ENCODE measurements around the gene WWOX.

The WWOX gene

DNA sequence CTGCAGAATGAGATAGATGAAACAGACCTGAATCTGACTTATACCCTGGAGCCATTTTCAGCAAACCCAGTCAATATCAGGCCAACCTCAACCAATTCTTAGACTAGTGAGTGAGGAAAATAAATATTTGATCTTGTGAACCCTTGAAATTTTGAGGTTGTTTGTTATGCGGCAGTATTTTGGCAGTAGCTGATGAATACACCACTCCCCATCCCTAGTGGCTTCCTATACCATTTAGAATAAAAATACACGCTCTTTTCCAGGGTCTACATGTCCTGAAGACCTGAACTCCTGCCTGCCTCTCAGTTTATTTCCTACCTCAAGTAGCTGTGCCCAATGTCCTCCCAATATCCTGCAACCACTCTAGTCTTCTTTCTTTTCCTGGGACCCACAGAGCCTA is 647.3 kb downstream of the WWOX start:
- no peak for DNase-seq (ENCODE audit: low read depth)
- no peak overlapping the region for H3K4me3 ChIP-seq (ENCODE audit: low read depth, low read length)
- TF ChIP-seq, protein P1, sequence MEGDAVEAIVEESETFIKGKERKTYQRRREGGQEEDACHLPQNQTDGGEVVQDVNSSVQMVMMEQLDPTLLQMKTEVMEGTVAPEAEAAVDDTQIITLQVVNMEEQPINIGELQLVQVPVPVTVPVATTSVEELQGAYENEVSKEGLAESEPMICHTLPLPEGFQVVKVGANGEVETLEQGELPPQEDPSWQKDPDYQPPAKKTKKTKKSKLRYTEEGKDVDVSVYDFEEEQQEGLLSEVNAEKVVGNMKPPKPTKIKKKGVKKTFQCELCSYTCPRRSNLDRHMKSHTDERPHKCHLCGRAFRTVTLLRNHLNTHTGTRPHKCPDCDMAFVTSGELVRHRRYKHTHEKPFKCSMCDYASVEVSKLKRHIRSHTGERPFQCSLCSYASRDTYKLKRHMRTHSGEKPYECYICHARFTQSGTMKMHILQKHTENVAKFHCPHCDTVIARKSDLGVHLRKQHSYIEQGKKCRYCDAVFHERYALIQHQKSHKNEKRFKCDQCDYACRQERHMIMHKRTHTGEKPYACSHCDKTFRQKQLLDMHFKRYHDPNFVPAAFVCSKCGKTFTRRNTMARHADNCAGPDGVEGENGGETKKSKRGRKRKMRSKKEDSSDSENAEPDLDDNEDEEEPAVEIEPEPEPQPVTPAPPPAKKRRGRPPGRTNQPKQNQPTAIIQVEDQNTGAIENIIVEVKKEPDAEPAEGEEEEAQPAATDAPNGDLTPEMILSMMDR (IDR thresholded peaks at IDR 0.05; ENCODE audit: control insufficient read depth, extremely low read depth, insufficient read depth): no peak

- TF ChIP-seq, protein P1 (IDR thresholded peaks at IDR 0.05; ENCODE audit: control insufficient read depth, extremely low read depth, insufficient read depth): no peak
- H3K4me3 ChIP-seq (ENCODE audit: low read depth, low read length): no peak overlapping the region
- no peak for DNase-seq (ENCODE audit: low read depth)
These were observed 648.9 kb downstream of the WWOX start for GRCh38 chr16:78748220-78748929.

DNA sequence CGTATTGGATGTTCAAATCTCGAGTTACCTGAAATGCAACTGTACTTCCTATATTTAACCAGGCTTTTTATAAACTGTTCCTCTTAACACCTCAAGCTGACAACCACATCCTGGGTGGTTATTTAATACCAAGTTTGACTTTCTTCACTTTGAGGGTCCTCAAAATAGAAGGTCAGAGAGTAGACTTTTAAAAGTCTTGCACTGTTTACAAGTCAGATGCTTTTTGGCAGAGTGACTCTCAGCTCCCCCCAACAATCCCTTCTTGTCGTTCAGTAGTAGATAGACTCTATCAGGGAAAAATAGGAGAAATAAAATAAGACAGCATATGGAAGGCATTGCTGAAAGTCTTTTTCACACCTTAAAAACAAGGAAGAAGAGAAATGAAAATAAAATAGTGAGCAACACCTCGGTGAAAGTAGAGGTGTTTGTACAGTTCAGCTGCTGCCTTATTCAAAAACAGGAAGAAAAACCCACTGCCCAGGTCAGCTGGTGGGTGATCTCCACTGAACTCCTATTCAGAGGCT is 650.4 kb downstream of the WWOX start:
- H3K4me3 ChIP-seq (ENCODE audit: low read depth, low read length): no peak overlapping the region
- TF ChIP-seq, protein P1 (IDR thresholded peaks at IDR 0.05; ENCODE audit: control insufficient read depth, extremely low read depth, insufficient read depth): no peak
- DNase-seq (ENCODE audit: low read depth): no peak

GRCh38 chr16:78750611-78751010 is 651.2 kb downstream of the WWOX start:
- H3K4me3 ChIP-seq (ENCODE audit: low read depth, low read length): no peak overlapping the region
- no peak for DNase-seq (ENCODE audit: low read depth)
- TF ChIP-seq, protein P1 (IDR thresholded peaks at IDR 0.05; ENCODE audit: control insufficient read depth, extremely low read depth, insufficient read depth): no peak

- TF ChIP-seq, protein P1 (IDR thresholded peaks at IDR 0.05; ENCODE audit: control insufficient read depth, extremely low read depth, insufficient read depth): no peak
- no peak for DNase-seq (ENCODE audit: low read depth)
- no peak overlapping the region for H3K4me3 ChIP-seq (ENCODE audit: low read depth, low read length)
These were observed 652.1 kb downstream of the WWOX start for GRCh38 chr16:78751601-78752000.

DNA sequence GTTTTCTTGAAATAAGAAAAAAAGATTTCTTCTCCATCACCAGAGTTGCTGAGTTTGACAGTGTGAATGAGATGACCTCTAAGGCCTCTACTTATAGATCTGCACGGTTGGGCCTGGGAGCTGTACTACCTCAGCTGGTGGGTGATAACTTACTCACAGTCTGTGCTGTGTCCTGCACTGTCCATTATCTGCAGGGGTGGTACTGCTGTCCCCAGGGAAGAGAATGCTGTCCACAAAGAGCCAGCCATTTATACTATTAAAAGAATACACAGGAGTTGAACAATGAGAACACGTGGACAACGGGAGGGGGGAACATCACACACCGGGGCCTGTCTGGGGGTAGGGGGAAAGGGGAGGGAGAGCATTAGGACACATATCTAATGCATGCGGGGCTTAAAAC is 655.3 kb downstream of the WWOX start:
- TF ChIP-seq, protein P1 (IDR thresholded peaks at IDR 0.05; ENCODE audit: control insufficient read depth, extremely low read depth, insufficient read depth): no peak
- no peak overlapping the region for H3K4me3 ChIP-seq (ENCODE audit: low read depth, low read length)
- DNase-seq (ENCODE audit: low read depth): no peak

Measured in LNCaP clone FGC (cell line).